ENCODE measurements around the gene BMPER.

- TF ChIP-seq POLR2A (IDR thresholded peaks at IDR 0.05): no peak
- TF ChIP-seq, protein P1, sequence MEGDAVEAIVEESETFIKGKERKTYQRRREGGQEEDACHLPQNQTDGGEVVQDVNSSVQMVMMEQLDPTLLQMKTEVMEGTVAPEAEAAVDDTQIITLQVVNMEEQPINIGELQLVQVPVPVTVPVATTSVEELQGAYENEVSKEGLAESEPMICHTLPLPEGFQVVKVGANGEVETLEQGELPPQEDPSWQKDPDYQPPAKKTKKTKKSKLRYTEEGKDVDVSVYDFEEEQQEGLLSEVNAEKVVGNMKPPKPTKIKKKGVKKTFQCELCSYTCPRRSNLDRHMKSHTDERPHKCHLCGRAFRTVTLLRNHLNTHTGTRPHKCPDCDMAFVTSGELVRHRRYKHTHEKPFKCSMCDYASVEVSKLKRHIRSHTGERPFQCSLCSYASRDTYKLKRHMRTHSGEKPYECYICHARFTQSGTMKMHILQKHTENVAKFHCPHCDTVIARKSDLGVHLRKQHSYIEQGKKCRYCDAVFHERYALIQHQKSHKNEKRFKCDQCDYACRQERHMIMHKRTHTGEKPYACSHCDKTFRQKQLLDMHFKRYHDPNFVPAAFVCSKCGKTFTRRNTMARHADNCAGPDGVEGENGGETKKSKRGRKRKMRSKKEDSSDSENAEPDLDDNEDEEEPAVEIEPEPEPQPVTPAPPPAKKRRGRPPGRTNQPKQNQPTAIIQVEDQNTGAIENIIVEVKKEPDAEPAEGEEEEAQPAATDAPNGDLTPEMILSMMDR (IDR thresholded peaks at IDR 0.05): no peak
Measured at GRCh38 chr7:34073676-34074075, 168.3 kb downstream of the BMPER start.

Measured in adrenal gland (tissue), 5 donors.